ENCODE data around the gene ZNF587.
"Not testable (repeated sequence)": the region's sequence is repeated elsewhere in the genome, so short reads cannot be mapped to it uniquely, and the experiment has no call there.

DNA sequence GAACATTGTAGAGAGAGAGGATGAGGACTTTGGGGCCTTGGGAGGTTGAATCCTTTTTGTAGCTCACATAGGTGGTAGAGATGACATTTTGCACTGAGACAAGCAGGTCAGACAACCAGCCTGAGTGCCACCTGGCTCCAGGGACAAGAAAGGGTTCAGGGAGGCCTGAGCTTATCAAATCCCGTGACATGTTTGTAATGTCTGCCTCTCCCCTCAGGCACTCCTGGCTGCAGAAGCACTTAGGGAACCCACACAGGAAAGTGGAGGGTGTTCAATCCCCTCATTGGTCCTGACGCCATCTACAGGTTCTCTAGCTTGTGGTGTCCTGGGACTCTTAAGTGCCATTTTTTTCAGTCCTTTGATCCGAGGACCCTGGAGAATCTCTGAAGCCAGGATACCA lies 28.6 kb upstream of the ZNF587 start:
- TF ChIP-seq, protein P1, sequence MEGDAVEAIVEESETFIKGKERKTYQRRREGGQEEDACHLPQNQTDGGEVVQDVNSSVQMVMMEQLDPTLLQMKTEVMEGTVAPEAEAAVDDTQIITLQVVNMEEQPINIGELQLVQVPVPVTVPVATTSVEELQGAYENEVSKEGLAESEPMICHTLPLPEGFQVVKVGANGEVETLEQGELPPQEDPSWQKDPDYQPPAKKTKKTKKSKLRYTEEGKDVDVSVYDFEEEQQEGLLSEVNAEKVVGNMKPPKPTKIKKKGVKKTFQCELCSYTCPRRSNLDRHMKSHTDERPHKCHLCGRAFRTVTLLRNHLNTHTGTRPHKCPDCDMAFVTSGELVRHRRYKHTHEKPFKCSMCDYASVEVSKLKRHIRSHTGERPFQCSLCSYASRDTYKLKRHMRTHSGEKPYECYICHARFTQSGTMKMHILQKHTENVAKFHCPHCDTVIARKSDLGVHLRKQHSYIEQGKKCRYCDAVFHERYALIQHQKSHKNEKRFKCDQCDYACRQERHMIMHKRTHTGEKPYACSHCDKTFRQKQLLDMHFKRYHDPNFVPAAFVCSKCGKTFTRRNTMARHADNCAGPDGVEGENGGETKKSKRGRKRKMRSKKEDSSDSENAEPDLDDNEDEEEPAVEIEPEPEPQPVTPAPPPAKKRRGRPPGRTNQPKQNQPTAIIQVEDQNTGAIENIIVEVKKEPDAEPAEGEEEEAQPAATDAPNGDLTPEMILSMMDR (conservative IDR thresholded peaks at IDR 0.05; ENCODE audit: low read length): not testable (repeated sequence)
- TF ChIP-seq EZH2phosphoT487 (IDR thresholded peaks at IDR 0.05; ENCODE audit: borderline replicate concordance, low read depth, low read length): not testable (repeated sequence)
